HG03469 (cell line): ENCODE data around the gene NAB2.
A peak's percentile ranks its signal among the peaks of the same experiment; 100 is the strongest.
"Not testable (repeated sequence)": the region's sequence is repeated elsewhere in the genome, so short reads cannot be mapped to it uniquely, and the experiment has no call there.

Experiments used
- ATAC-seq: cut with Tn5 transposase; IDR thresholded peaks from one replicate; pipeline ENCODE4 v1.9.1; 2021; ENCODE audit warnings: mild to moderate bottlenecking, moderate library complexity, moderate number of reproducible peaks; ENCODE audit not compliant: unreplicated experiment

Gene NAB2

GRCh38 chr12:57066245-57066644 is 22.7 kb upstream of the NAB2 start:
- no peak for ATAC-seq

GRCh38 chr12:57069523-57069922 is 19.4 kb upstream of the NAB2 start:
- peak; percentile 78 for ATAC-seq

GRCh38 chr12:57072661-57073060 is 16.3 kb upstream of the NAB2 start:
- no peak for ATAC-seq

- ATAC-seq = not testable (repeated sequence)
Observed at GRCh38 chr12:57073566-57074450, 15.1 kb upstream of the NAB2 start.

- ATAC-seq = peak; percentile 91
Observed at GRCh38 chr12:57078519-57079404, 10.2 kb upstream of the NAB2 start, which contains the start of gene NEMP1. Gene NEMP1, minus strand, starts transcription at chr12:57078791. Its CDS starts 46 bp downstream, at chr12:57078745.

- ATAC-seq = no peak
Observed at GRCh38 chr12:57079821-57080220, 9.1 kb upstream of the NAB2 start.

GRCh38 chr12:57080855-57081254 is 8.1 kb upstream of the NAB2 start:
- no peak for ATAC-seq

GRCh38 chr12:57085999-57086492 is 2.9 kb upstream of the NAB2 start:
- no peak for ATAC-seq

GRCh38 chr12:57086493-57087009 is 2.4 kb upstream of the NAB2 start:
- no peak for ATAC-seq

GRCh38 chr12:57087010-57087690 is 1.8 kb upstream of the NAB2 start:
- no peak for ATAC-seq

- ATAC-seq = no peak
Observed at GRCh38 chr12:57087691-57088353, 1.1 kb upstream of the NAB2 start.

- ATAC-seq = no peak
Observed at GRCh38 chr12:57089271-57090245, 644 bp downstream of the NAB2 start.

GRCh38 chr12:57090490-57090889 is 1.6 kb downstream of the NAB2 start:
- ATAC-seq = no peak

- no peak for ATAC-seq
Observed at GRCh38 chr12:57090924-57091637, 2.2 kb downstream of the NAB2 start.

GRCh38 chr12:57091638-57092528 is 3.0 kb downstream of the NAB2 start:
- no peak for ATAC-seq

GRCh38 chr12:57092529-57092862 is 3.6 kb downstream of the NAB2 start:
- no peak for ATAC-seq

- no peak for ATAC-seq
Observed at GRCh38 chr12:57092876-57093414, 4.0 kb downstream of the NAB2 start.
